Measurements from ENCODE around the gene EPB41L4B.
"Not testable (repeated sequence)": the region's sequence is repeated elsewhere in the genome, so short reads cannot be mapped to it uniquely, and the experiment has no call there.

EPB41L4B gene

GRCh38 chr9:109320742-109321448 is at the start of gene EPB41L4B:
Gene EPB41L4B (minus strand): TSS chr9:109321059. CDS start chr9:109320446, 613 bp downstream.
- DNase-seq = peak; percentile 84

GRCh38 chr9:109369285-109369684 is 48.4 kb upstream of the EPB41L4B start:
- no peak for DNase-seq

GRCh38 chr9:109360771-109361170 is 39.9 kb upstream of the EPB41L4B start:
- no peak for DNase-seq

GRCh38 chr9:109358968-109359603 is 38.2 kb upstream of the EPB41L4B start:
- not testable (repeated sequence) for DNase-seq

- DNase-seq = no peak
Observed at GRCh38 chr9:109355564-109356297, 34.9 kb upstream of the EPB41L4B start.

GRCh38 chr9:109354190-109354589 is 33.3 kb upstream of the EPB41L4B start:
- DNase-seq = no peak

GRCh38 chr9:109351032-109351431 is 30.2 kb upstream of the EPB41L4B start:
- no peak for DNase-seq

GRCh38 chr9:109349421-109349846 is 28.6 kb upstream of the EPB41L4B start:
- DNase-seq = no peak

- peak; percentile 4 for DNase-seq
Observed at GRCh38 chr9:109346904-109347303, 26.0 kb upstream of the EPB41L4B start.

- DNase-seq = no peak
Observed at GRCh38 chr9:109344866-109345265, 24.0 kb upstream of the EPB41L4B start.

GRCh38 chr9:109342878-109343277 is 22.0 kb upstream of the EPB41L4B start:
- DNase-seq = no peak

- no peak for DNase-seq
Observed at GRCh38 chr9:109341561-109341960, 20.7 kb upstream of the EPB41L4B start.

- not testable (repeated sequence) for DNase-seq
Observed at GRCh38 chr9:109340979-109341378, 20.1 kb upstream of the EPB41L4B start.

- DNase-seq = peak; percentile 53
Observed at GRCh38 chr9:109336409-109336808, 15.6 kb upstream of the EPB41L4B start.

GRCh38 chr9:109335929-109336328 is 15.1 kb upstream of the EPB41L4B start:
- DNase-seq = peak; percentile 77

GRCh38 chr9:109335121-109335520 is 14.3 kb upstream of the EPB41L4B start:
- DNase-seq = no peak

GRCh38 chr9:109331353-109331752 is 10.5 kb upstream of the EPB41L4B start:
- no peak for DNase-seq

- no peak for DNase-seq
Observed at GRCh38 chr9:109329638-109330258, 8.9 kb upstream of the EPB41L4B start.

- no peak for DNase-seq
Observed at GRCh38 chr9:109328978-109329637, 8.2 kb upstream of the EPB41L4B start.

- no peak for DNase-seq
Observed at GRCh38 chr9:109325089-109325488, 4.2 kb upstream of the EPB41L4B start.

GRCh38 chr9:109323771-109324170 is 2.9 kb upstream of the EPB41L4B start:
- no peak for DNase-seq

GRCh38 chr9:109321727-109322126 is 868 bp upstream of the EPB41L4B start:
- no peak for DNase-seq

- DNase-seq = no peak
Observed at GRCh38 chr9:109320331-109320741, 523 bp downstream of the EPB41L4B start.

Data from OCI-M1 (cell line).